C1 segment of cervical spinal cord (tissue), 14 donors: ENCODE results near the gene PNPLA4.

ENCODE experiments used
- DNase-seq, 14 donors: peaks; one replicate each; lab custom pipeline; 2025; lab: John Stamatoyannopoulos, UW

Gene PNPLA4

GRCh38 chrX:7872042-7872441, 55.2 kb downstream of the PNPLA4 start:
- no peak for DNase-seq

GRCh38 chrX:7852166-7852565, 75.0 kb downstream of the PNPLA4 start:
- no peak for DNase-seq
